Peyer's patch (tissue), 4 donors: ENCODE data around the gene CHP2. TPM values are rescaled to one million over a fixed set of nuclear protein-coding genes. Genes with fewer than 3 reads are reported as not detected.

Experiments
- DNase-seq, 3 donors: peaks; one replicate each; pipeline ENCODE4 v3.0.0-alpha.2; 2017 to 2019
- H3K27ac ChIP-seq, 4 donors: fragments of 200-600 bp; sonication (generic); one replicate each; pipeline ENCODE4 v1.5.1; 2016 to 2019
- H3K27me3 ChIP-seq, 2 donors: fragments of 200-600 bp; sonication (generic); one replicate each; pipeline ENCODE4 v1.5.1; 2019
- H3K36me3 ChIP-seq, 3 donors: fragments of 200-600 bp; sonication (generic); one replicate each; pipeline ENCODE4 v1.5.1; 2016 to 2019
- H3K4me1 ChIP-seq, 4 donors: fragments of 200-600 bp; sonication (generic); one replicate each; pipeline ENCODE4 v1.5.1; 2016 to 2019
- H3K4me3 ChIP-seq, 4 donors: fragments of 200-600 bp; sonication (generic); 1 replicate in 3 of 4; 2 replicates in 1 of 4; pipeline ENCODE4 v1.5.1; 2016 to 2019; ENCODE audit warnings: mild to moderate bottlenecking in 1 of 4
- H3K9me3 ChIP-seq, 4 donors: fragments of 200-600 bp; sonication (generic); one replicate each; pipeline ENCODE4 v1.5.1; 2016 to 2019; ENCODE audit warnings: mild to moderate bottlenecking in 1 of 4
- CTCF ChIP-seq, 6 experiments: fragments of 450-650 bp in 4 of 6; fragments of 200-600 bp in 2 of 6; sonication (generic) in 1 of 6; IDR thresholded peaks; one replicate each; pipeline ENCODE4 v1.5.1; 2017 to 2019; ENCODE audit warnings: antibody characterized with exemption in 6 of 6, mild to moderate bottlenecking in 3 of 6, moderate library complexity in 1 of 6
- POLR2A ChIP-seq, 2 donors: fragments of 450-650 bp; IDR thresholded peaks; one replicate each; pipeline ENCODE4 v1.5.1; 2017; ENCODE audit warnings: antibody characterized with exemption in 2 of 2, mild to moderate bottlenecking in 2 of 2, moderate library complexity in 2 of 2
- total RNA-seq, 4 donors: library from RNA; depleted of rRNA; stranded (reverse); fragments of >200 nt; gene quantifications; one replicate each; pipeline ENCODE4 v1.1.0, GENCODE V29; 2016

Gene CHP2
- total RNA-seq, 4 donors from 2014 or later: 85.0 to 257 (median 166) TPM

GRCh38 chr16:23801378-23801777 is 46.6 kb downstream of the CHP2 start:
- no peaks in the 10 kb centered on the region for H3K36me3 ChIP-seq
- peak; percentile 81 to 94 (median 91) for DNase-seq
- H3K4me3 ChIP-seq: no peak overlapping the region
- peak overlapping the region in 2 of 4 donors; percentile 24 to 45 for H3K27ac ChIP-seq
- no peaks in the 10 kb centered on the region for H3K27me3 ChIP-seq
- no peak for TF ChIP-seq POLR2A (IDR thresholded peaks at IDR 0.05)
- peak; percentile 49 to 88 (median 75) for TF ChIP-seq CTCF (IDR thresholded peaks at IDR 0.05)
- peaks cover 0 to 12% (median 0%) of the 10 kb centered on the region in 4 donors for H3K4me1 ChIP-seq
- no peaks in the 10 kb centered on the region for H3K9me3 ChIP-seq

GRCh38 chr16:23802776-23803175 is 48.0 kb downstream of the CHP2 start:
- H3K4me3 ChIP-seq: no peak overlapping the region
- no peak overlapping the region for H3K27ac ChIP-seq
- no peaks in the 10 kb centered on the region for H3K36me3 ChIP-seq
- no peaks in the 10 kb centered on the region for H3K27me3 ChIP-seq
- no peaks in the 10 kb centered on the region for H3K9me3 ChIP-seq
- H3K4me1 ChIP-seq: peaks cover 0 to 12% (median 0%) of the 10 kb centered on the region in 4 donors
- no peak for DNase-seq
- TF ChIP-seq POLR2A (IDR thresholded peaks at IDR 0.05) (no peak), CTCF (IDR thresholded peaks at IDR 0.05) (no peak)

- peak; percentile 76 to 91 (median 79) for DNase-seq
These were observed 48.8 kb downstream of the CHP2 start for GRCh38 chr16:23803591-23804123.

GRCh38 chr16:23807028-23807427 is 52.2 kb downstream of the CHP2 start:
- peaks cover 0 to 12% (median 0%) of the 10 kb centered on the region in 4 donors for H3K4me1 ChIP-seq
- no peaks in the 10 kb centered on the region for H3K27me3 ChIP-seq
- TF ChIP-seq CTCF (IDR thresholded peaks at IDR 0.05): no peak
- no peaks in the 10 kb centered on the region for H3K9me3 ChIP-seq
- no peaks in the 10 kb centered on the region for H3K36me3 ChIP-seq
- peak in 2 of 3 donors; percentile 59 to 76 for DNase-seq
- H3K4me3 ChIP-seq: no peak overlapping the region
- peak overlapping the region in 1 of 4 donors; percentile 40 for H3K27ac ChIP-seq

More at GRCh38 chr16:23803591-23804123, 48.8 kb downstream of the CHP2 start:
- H3K36me3 ChIP-seq: no peaks in the 10 kb centered on the region
- no peak overlapping the region for H3K27ac ChIP-seq
- no peaks in the 10 kb centered on the region for H3K9me3 ChIP-seq
- H3K27me3 ChIP-seq: no peaks in the 10 kb centered on the region
- TF ChIP-seq CTCF (IDR thresholded peaks at IDR 0.05) (peak; percentile 38 to 81 (median 68)), POLR2A (IDR thresholded peaks at IDR 0.05) (no peak)
- no peak overlapping the region for H3K4me3 ChIP-seq
- peaks cover 0 to 12% (median 0%) of the 10 kb centered on the region in 4 donors for H3K4me1 ChIP-seq

Other genes starting within 250 kb of the CHP2 start
- gene GGA2, start 244.5 kb upstream of the CHP2 start, total RNA-seq: 100 to 1,000 TPM in 1 of 4 donors, 10 to 100 TPM in 3; 13.8 to 254 (median 54.7) TPM
- 10 to 100 TPM; 13.8 to 37.4 (median 28.0) TPM for gene EARS2, start 197.7 kb upstream of the CHP2 start, total RNA-seq
- 10 to 100 TPM; 19.4 to 90.8 (median 37.9) TPM for gene UBFD1, start 197.3 kb upstream of the CHP2 start, total RNA-seq
- 100 to 1,000 TPM in 1 of 4 donors, 10 to 100 TPM in 3; 49.4 to 115 (median 92.8) TPM for gene NDUFAB1, start 158.7 kb upstream of the CHP2 start, total RNA-seq
- gene PALB2, start 113.7 kb upstream of the CHP2 start, total RNA-seq: 10 to 100 TPM; 15.6 to 27.8 (median 19.3) TPM
- 10 to 100 TPM; 14.9 to 58.0 (median 39.2) TPM for gene DCTN5, start 113.6 kb upstream of the CHP2 start, total RNA-seq
- gene PLK1, start 76.1 kb upstream of the CHP2 start, total RNA-seq: 10 to 100 TPM; 10.9 to 40.4 (median 11.9) TPM
- gene ERN2, start 41.8 kb upstream of the CHP2 start, total RNA-seq: 100 to 1,000 TPM in 2 of 4 donors, 10 to 100 TPM in 2; 70.1 to 149 (median 92.3) TPM
- gene PRKCB, start 81.0 kb downstream of the CHP2 start, total RNA-seq: 10 to 100 TPM in 3 of 4 donors, 1 to 10 TPM in 1; 7.0 to 88.3 (median 15.9) TPM